Choroid plexus epithelial cell (primary cell): ENCODE data around the gene TP63.
"Not testable (repeated sequence)": the region's sequence is repeated elsewhere in the genome, so short reads cannot be mapped to it uniquely, and the experiment has no call there.

ENCODE experiments used
- DNase-seq: peaks from one replicate; pipeline ENCODE4 v3.0.0-alpha.2; 2010; ENCODE audit warnings: low read depth
- H3K4me3 ChIP-seq: 2 replicates; pipeline ENCODE4 v1.5.1; 2011; ENCODE audit warnings: low read depth, mild to moderate bottlenecking, control low read depth, low read length, moderate library complexity
- TF ChIP-seq, protein P1 (sequence below): conservative IDR thresholded peaks from 2 replicates; pipeline ENCODE4 v1.5.1; 2011; ENCODE audit warnings: low read depth, mild to moderate bottlenecking, control low read depth, inconsistent platforms, low read length, moderate library complexity

Gene TP63

DNA sequence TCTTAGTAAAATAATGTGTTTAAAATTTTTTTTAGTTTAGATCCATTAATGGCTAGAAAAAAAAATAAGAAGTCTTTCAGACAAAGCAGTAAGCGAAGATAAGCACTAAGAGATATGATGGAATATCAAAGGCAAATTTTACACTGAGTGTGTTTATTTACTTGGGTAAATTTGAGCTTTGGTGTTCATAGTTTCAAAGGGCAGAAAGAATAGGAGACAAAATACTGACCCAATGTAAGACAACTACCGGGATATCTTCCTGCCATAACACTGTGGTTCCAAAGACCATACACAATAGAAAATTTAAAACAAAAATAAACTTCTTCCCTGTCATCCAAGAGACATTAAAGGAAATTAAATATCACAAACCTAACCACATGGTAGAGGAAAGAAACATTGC lies 25.5 kb upstream of the TP63 start:
- TF ChIP-seq, protein P1, sequence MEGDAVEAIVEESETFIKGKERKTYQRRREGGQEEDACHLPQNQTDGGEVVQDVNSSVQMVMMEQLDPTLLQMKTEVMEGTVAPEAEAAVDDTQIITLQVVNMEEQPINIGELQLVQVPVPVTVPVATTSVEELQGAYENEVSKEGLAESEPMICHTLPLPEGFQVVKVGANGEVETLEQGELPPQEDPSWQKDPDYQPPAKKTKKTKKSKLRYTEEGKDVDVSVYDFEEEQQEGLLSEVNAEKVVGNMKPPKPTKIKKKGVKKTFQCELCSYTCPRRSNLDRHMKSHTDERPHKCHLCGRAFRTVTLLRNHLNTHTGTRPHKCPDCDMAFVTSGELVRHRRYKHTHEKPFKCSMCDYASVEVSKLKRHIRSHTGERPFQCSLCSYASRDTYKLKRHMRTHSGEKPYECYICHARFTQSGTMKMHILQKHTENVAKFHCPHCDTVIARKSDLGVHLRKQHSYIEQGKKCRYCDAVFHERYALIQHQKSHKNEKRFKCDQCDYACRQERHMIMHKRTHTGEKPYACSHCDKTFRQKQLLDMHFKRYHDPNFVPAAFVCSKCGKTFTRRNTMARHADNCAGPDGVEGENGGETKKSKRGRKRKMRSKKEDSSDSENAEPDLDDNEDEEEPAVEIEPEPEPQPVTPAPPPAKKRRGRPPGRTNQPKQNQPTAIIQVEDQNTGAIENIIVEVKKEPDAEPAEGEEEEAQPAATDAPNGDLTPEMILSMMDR = no peak
- no peak overlapping the region for H3K4me3 ChIP-seq
- no peak for DNase-seq

DNA sequence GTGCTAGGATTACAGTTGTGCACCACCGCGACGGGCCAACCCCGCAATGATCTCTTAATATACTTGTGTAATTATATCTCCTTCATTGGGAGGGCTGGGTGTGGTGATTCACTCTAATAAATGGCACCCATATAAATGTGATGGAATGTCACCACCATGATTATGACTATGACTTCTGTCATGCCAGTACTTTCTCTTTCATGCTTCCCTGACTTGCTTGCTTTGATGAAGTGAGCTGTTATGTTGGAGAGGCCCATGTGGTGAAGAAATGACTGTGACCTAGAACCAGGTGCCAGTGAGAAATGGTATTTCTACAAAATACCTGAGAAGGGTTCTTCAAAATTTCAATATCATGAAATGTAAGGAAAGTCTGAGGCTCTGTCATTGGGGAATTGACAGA lies 24.4 kb upstream of the TP63 start:
- TF ChIP-seq, protein P1 = no peak
- DNase-seq = no peak
- no peak overlapping the region for H3K4me3 ChIP-seq

DNA sequence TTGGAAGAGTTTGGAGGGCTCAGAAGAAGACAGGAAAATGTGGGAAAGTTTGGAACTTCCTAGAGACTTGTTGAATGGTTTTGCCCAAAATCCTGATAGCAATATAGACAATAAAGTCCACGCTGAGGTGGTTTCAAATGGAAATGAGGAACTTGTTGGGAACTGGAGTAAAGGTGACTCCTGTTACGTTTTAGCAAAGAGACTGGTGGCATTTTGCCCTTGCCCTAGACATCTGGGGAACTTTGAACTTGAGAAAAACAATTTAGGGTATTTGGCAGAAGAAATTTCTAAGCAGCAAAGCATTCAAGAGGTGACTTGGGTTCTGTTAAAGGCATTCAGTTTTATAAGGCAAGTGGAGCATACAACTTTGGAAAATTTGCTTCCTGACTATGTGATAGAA lies 18.5 kb upstream of the TP63 start:
- H3K4me3 ChIP-seq, DNase-seq: not testable (repeated sequence)

DNA sequence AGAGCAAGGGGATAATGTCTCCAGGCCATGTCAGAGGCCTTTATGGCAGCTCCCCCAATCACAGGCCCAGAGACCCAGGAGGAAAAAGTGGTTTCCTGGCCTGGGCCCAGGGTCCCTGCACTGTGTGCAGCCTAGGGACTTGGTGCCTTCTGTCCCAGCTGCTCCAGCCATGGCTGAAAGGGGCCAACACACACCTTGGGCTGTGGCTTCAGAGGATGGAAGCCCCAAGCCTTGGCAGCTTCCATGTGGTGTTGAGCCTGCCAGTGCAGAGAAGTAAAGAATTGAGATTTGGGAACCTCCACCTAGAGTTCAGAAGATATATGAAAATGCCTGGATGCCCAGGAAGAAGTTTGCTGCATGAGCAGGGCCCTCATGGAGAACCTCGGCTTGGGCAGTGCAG lies 18.1 kb upstream of the TP63 start:
- no peak overlapping the region for H3K4me3 ChIP-seq
- no peak for DNase-seq
- TF ChIP-seq, protein P1 = no peak

DNA sequence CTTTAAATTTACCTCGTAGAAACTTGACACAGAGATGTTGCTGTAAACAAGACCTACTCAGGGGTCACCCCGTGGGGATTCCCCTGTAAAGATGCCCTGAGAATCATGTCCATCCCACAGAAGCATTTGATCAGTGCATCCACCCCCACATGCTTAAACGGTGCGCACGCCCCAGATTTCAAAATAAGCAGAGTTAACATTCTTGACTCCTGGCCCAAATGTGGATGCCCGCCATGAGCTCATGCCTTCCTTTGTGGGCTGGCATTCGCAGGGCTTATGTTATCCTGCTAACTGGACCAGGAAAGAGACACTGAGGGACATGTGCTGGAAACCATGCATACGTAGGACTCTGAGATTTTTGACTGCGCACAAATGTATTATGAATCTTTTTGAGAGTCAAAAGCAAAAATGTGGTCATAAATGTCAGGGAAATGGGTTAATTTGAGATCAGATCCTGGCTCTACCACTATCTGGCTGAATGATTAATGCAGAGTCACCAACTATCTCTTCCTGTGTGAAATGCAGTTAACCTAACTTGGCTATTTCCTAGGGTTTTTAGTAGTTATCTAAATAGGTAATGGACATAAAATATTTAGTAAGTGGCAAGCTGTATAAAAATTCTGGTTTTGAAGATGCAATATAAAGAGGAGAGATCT lies 9.1 kb upstream of the TP63 start:
- no peak overlapping the region for H3K4me3 ChIP-seq
- DNase-seq = no peak
- TF ChIP-seq, protein P1 = no peak

DNA sequence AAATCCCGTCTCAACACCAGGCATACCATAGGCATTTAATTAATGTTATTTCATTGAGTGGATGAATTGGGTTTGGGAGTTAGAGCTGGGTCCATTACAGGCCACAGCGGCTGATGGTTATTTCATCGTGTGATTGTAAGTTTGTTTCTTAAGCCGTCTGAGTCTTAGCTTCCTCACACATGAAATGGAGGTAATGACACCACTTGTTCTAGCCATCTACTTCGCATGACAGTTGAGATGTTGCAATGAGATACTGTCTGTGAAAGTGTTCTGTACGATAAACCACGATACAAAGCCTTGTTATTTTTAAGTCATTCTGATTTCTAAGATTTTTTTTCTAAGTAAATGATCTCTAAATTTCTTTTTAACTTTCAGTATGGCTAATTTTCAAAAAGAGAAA lies 8.6 kb upstream of the TP63 start:
- TF ChIP-seq, protein P1 = no peak
- H3K4me3 ChIP-seq = no peak overlapping the region
- no peak for DNase-seq

DNA sequence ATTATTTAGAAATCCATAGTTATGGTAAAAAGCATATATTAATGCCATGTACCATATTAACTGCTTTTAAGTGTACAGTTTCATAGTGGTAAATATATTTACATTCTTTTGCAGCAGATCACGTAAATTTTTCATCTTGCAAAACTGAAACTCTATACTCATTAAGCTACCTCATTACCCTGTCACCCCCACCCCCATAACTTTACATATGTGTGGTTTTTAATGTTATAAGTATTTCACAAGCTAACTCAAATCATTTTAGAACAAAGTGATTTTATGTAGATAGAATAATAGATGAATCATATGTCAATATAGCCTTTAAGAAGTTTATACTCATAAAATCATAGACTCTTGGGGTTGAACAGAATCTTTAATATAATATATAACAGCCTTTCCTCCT lies 7.1 kb upstream of the TP63 start:
- TF ChIP-seq, protein P1 = no peak
- no peak overlapping the region for H3K4me3 ChIP-seq
- no peak for DNase-seq
